ENCODE data around the gene CUX1. TPM values are rescaled to one million over a fixed set of nuclear protein-coding genes. Genes with fewer than 3 reads are reported as not detected.
"Not testable (repeated sequence)": the region's sequence is repeated elsewhere in the genome, so short reads cannot be mapped to it uniquely, and the experiment has no call there.

The CUX1 gene
- total RNA-seq, 2 donors from 2014 or later: 8.6 to 23.3 TPM

DNA sequence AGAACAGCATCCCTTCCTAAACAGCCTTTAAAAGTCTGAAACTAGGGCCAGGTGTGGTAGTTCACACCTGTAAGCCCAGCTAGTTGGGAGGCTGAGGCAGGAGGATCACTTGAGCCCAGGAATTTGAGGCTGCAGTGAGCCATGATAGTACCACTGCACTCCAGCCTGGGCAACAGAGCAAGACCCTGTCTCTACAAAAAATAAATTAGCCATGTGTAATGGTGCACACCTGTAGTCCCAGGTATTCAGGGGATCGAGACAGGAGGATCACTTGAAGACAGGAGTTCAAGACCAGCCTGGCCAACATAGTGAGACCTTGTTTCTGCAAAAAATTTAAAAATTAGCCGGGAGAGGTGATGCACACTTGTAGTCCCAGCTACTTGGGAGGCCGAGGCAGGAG, 325.0 kb downstream of the CUX1 start:
- not testable (repeated sequence) for ATAC-seq; H3K27ac Mint-ChIP-seq; H3K36me3 Mint-ChIP-seq; H3K9me3 Mint-ChIP-seq; DNase-seq (ENCODE audit: low spot score in 2 of 2)

DNA sequence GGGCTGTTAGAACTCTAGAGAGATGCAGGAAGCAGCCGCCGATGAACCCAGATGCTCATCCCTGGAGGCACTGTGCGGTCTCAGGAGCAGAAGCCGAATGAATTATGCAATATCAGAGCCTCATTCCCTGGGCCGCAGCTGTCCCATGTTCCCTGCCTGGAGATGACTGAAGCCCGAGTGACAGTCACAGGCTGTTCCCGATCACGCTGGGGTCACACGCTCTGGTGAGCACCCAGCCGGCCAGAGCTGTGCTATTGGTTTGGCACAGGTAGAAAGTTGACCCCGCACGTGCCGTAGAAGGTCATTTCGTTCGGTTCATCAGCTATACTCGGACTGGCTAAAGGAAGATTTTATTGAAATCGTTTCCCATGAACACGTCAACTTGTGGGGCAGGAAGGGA, 328.7 kb downstream of the CUX1 start:
- no peaks in the 10 kb centered on the region for H3K36me3 Mint-ChIP-seq
- H3K27ac Mint-ChIP-seq: no peak overlapping the region
- no peaks in the 10 kb centered on the region for H3K9me3 Mint-ChIP-seq
- DNase-seq (ENCODE audit: low spot score in 2 of 2) (no peak), ATAC-seq (no peak)

DNA sequence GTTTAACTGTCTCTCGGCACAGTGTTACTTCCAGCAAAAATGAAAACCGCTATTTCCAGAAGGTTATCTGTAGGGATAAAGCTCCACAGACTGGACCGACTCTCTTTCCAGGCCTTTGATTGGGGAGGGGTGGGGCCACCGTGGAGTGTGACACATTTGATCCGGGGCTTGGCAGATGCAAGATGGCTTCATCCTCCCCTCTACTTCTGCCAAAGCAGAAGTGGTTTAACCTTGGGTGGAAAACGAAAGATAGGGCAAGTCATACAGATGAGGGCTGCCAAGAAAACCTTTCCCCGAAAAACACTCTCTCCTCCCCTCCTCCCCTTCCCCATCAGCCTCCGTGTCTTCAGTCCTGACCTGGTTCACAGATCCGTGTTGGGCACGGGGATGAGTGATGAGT, 329.6 kb downstream of the CUX1 start:
- Mint-ChIP-seq H3K27ac (no peak overlapping the region), H3K9me3 (no peaks in the 10 kb centered on the region), H3K36me3 (no peaks in the 10 kb centered on the region)
- ATAC-seq (no peak), DNase-seq (ENCODE audit: low spot score in 2 of 2) (no peak)

DNA sequence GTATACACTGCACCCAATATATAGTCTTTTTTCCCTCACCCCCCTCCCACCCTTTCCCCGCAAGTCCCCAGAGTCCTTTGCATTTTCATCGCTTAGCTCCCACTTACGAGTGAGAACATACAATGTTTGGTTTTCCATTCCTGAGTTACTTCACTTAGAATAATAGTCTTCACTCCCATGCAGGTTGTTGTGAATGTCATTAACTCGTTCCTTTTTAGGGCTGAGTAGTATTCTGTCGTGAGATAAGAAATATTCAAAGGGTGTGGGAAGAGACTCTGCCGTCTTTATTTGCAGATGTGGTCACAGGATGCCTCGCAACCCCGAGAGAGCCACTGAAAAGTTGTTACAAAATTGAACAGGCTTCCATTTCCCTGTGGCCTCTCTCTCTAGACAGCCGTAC, 331.4 kb downstream of the CUX1 start:
- H3K9me3 Mint-ChIP-seq: no peaks in the 10 kb centered on the region
- no peaks in the 10 kb centered on the region for H3K36me3 Mint-ChIP-seq
- DNase-seq (ENCODE audit: low spot score in 2 of 2) (no peak), ATAC-seq (no peak)
- H3K27ac Mint-ChIP-seq: no peak overlapping the region

DNA sequence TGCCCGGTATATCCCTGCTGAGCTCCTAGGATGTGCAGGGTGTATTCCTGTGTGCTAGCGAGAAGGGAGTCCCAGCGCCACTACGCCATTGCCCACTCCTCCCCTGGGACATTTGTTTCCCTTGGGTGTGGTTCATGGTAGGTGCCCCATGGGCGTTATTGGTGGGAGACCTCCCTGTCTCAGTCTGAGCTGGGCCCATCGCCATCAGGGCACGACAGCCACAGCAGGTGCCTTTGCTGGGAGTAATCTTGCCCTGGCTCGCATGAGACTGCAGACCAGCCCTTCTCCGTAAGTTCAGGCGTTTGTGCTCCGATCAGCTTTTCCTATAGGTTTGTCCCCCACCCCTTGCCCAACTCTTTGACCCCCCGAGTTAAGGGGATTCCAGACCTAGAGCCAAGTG, 332.0 kb downstream of the CUX1 start:
- no peak for DNase-seq (ENCODE audit: low spot score in 2 of 2)
- Mint-ChIP-seq H3K36me3 (no peaks in the 10 kb centered on the region), H3K9me3 (no peaks in the 10 kb centered on the region), H3K27ac (no peak overlapping the region)
- ATAC-seq: no peak

DNA sequence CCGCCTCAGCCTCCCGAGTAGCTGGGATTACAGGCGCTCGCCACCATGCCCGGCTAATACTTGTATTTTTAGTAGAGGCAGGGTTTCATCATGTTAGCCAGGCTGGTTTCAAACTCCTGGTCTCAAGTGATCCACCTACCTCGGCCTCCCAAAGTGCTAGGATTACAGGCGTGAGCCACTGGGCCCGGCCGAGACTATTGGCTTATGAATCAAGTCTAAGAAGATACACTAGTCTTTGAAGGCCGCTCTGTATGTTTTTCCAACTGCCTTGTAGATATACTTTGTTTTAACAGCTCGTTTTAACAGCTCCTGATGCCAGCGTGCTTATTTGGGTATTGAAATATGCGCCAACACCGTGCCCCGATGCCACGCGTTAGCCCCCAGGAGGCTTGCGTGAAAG, 332.8 kb downstream of the CUX1 start:
- DNase-seq (ENCODE audit: low spot score in 2 of 2): no peak
- ATAC-seq: no peak
- Mint-ChIP-seq H3K9me3 (no peaks in the 10 kb centered on the region), H3K36me3 (no peaks in the 10 kb centered on the region), H3K27ac (no peak overlapping the region)

DNA sequence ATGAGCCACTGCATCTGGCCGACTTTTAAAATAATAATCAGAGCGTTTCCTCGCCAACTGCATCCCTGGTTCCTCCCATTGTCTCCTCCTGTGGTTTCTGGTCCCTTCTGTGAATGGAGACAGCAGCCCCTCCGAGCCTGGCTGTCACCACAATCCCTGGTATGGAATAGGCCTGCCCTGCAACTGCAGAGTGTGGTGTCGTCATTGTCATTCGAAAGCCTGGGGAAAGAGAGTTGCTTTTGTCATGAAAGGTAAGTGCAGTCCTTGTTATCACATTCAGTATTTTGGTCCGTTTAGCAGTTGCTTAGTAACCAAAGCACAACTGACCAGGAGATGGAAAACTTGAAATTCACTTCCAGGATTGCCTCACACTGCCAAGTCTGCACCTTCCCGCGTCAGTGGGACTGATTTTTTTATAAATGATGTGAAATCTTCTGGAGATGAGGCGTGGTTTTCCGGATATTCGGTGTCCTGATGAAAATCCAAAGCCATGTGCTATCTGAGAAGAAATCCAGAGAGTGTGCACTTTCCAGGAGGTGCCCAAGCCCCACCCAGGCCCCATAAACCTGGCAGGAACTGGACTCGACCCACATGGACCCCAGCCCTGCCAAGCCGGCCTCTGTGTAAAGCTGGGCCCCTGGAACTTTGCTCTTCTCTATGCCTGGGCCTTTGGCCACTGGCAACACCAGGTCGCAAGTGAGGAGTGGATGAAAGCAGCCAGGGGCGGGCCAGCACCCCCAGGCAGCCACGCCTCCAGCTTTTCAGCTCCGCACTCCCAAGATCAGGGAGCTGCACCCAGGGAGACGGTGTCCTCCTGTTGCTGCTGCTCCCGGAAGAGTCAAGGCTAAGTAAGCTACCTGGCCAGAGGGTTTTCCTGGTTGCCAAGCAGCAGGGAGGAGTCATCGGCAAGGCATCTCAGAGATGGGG, 335.5 kb downstream of the CUX1 start:
- DNase-seq (ENCODE audit: low spot score in 2 of 2): no peak
- ATAC-seq: no peak
- Mint-ChIP-seq H3K27ac (no peak overlapping the region), H3K9me3 (no peaks in the 10 kb centered on the region), H3K36me3 (peaks cover 0 to 1% of the 10 kb centered on the region in 2 donors)

DNA sequence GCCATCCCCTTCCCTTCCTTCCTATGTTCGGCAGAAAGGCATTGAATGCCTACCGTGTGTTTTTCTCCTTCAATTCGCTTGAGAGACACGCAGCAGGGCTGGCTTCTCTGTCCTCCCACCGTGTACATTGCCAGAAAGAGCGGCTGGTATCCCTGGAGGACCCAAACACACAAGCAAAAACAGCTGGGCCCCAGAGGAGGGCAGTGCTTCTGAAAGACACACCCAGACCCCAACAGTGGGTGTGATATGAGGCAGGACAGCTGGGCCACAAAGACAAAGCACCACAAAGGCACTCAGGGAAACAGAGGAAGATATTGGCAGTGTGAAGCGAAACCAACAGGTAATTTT, 336.1 kb downstream of the CUX1 start:
- no peaks in the 10 kb centered on the region for H3K9me3 Mint-ChIP-seq
- H3K36me3 Mint-ChIP-seq: peaks cover 0 to 7% of the 10 kb centered on the region in 2 donors
- H3K27ac Mint-ChIP-seq: no peak overlapping the region
- no peak for ATAC-seq
- no peak for DNase-seq (ENCODE audit: low spot score in 2 of 2)

DNA sequence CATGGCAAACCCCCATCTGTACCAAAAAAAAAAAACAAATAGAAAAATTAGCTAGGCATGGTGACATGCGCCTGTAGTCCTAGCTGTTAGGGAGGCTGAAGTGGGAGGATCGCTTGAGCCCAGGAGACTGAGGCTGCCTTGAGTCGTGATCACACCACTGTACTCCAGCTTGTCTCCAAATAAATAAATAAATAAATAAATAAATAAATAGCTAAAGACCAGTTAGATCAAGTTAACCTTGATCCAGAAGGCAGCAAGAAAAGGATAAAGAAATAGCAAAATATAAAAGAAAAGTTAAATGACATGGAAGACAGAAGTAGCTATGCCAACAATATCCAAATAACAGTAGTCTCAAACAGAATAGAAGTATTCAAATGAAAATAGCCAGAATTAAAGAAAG, 337.0 kb downstream of the CUX1 start:
- DNase-seq (ENCODE audit: low spot score in 2 of 2) (no peak), ATAC-seq (no peak)
- Mint-ChIP-seq H3K9me3 (no peaks in the 10 kb centered on the region), H3K27ac (no peak overlapping the region), H3K36me3 (peaks cover 0 to 7% of the 10 kb centered on the region in 2 donors)

DNA sequence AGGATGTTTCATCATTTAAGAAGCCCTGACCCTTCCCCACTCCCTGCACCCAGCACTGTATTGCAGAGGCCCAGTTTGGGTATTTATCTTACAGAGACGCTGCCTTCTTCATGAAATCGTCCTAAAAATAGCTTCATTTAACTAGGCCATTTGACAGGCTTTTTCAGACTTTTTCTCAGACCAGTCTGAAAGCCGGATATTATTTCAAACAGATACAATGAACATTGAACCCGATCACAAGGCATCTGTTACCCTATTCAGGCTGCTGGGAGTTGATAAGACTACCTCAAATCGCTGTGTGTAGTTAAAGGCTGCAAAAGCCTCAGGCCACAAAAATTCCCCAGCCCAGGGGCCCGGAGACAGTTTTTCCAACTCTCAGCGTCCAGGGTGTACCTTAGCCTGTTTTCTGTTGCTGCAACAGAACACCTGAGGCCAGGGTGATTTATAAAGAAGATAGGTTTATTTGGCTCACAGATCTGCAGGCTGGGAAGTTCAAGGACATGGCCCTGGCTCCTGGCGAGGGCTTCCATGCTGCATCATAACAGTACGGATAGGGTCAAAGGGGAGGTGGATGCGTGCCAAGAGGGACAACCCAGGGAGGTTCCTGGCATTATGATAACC, 338.5 kb downstream of the CUX1 start:
- Mint-ChIP-seq H3K27ac (peak overlapping the region in 1 of 2 donors; percentile 84), H3K36me3 (peaks cover 0 to 7% of the 10 kb centered on the region in 2 donors), H3K9me3 (no peaks in the 10 kb centered on the region)
- DNase-seq (ENCODE audit: low spot score in 2 of 2) (no peak), ATAC-seq (no peak)

DNA sequence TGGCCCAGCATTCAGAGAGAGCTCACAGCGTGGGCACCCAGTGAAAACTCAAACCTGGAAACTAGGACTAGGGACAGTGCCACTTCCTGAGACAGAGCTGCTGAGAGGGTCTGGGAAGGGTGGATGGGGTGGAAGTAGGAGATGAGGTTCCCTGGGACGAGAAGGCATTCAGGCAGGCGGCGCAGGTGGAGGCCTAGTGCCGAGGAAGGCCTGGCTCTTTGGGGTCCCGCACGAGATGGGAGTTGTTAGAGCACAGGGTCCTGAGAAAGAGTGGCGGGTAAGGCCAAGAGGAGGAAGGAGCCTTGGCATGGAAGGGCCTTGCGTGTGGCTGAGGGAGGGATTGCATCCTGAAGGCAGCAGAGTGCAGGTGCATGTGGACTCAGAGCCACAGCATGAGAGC, 339.4 kb downstream of the CUX1 start:
- DNase-seq (ENCODE audit: low spot score in 2 of 2) (no peak), ATAC-seq (no peak)
- Mint-ChIP-seq H3K36me3 (peaks cover 0 to 7% of the 10 kb centered on the region in 2 donors), H3K9me3 (no peaks in the 10 kb centered on the region), H3K27ac (peak overlapping the region in 1 of 2 donors; percentile 72)

DNA sequence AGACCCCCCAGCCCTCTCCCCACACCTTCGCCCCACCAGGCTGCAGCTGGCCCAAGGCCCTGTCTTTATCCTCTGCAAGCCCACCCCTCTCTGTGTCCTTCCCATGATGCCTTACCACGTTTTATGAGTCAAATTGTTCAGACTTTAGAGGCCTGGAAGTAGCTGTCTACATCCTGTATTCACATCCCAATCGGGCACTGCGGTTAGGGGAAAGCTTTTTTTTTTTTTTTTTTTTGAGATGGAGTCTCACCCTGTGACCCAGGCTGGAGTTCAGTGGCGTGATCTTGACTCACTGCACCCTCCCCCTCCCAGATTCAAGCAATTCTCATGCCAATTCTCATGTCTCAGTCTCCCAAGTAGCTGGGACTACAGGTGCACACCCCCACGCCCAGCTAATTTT, 347.7 kb downstream of the CUX1 start:
- no peak for ATAC-seq
- no peak overlapping the region for H3K27ac Mint-ChIP-seq
- H3K9me3 Mint-ChIP-seq: no peaks in the 10 kb centered on the region
- no peak for DNase-seq (ENCODE audit: low spot score in 2 of 2)
- H3K36me3 Mint-ChIP-seq: no peaks in the 10 kb centered on the region

DNA sequence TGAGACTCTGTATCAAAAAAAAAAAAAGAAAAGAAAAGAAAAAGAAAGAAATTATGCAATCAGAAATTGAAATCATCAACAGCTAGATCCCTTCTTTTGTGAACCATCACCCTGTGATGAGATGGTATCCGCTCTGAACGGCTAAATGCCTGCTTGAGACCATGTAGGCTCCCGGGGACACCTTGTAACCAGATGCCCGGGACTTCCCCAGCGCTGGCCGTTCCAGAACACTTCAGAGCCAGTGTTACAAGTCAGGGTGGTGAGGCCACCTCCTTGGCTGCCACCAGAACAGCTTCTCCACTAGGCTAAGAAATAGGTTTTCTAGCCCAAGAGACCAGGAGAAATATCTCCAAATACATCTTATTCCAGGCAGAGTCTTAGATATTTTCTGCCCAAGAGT, 349.8 kb downstream of the CUX1 start:
- H3K9me3 Mint-ChIP-seq: no peaks in the 10 kb centered on the region
- peak overlapping the region in 1 of 2 donors; percentile 30 for H3K27ac Mint-ChIP-seq
- DNase-seq (ENCODE audit: low spot score in 2 of 2) (no peak), ATAC-seq (no peak)
- H3K36me3 Mint-ChIP-seq: no peaks in the 10 kb centered on the region

DNA sequence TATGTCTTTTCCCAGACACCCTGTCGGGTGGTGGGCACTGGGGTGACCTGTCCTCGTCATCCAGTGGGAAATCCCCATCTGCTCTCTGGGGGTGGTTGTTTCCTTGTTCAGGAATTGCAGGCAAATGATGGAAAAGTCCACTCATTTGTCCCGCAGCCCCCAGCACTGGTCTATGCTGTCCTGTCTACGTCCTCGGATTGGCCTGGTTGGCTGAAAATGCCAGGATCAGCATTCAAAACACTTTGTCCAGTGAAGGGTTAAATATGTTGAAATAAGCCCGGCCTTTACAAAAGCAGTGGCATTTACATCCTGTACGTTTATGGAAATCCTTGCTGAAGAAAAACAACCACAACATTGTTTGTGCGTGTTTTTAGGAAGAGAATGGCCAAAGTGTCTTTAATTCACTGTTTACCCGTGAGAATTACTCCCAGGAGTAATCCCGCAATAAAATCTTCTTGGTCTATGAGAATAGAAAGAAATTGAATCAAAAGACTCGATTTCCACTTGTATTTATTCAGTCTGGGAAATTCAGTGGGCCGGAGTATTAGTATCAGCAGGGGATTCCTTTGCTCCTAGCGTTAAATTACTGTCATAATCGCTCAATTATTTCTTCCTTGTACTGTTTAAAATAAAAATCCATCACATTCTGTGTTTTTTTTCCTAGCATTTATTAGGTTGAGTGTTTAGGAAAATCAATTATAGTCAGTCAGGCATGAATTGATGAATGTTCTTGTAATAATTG, 352.4 kb downstream of the CUX1 start:
- no peaks in the 10 kb centered on the region for H3K36me3 Mint-ChIP-seq
- ATAC-seq: no peak
- no peak overlapping the region for H3K27ac Mint-ChIP-seq
- DNase-seq (ENCODE audit: low spot score in 2 of 2): no peak
- H3K9me3 Mint-ChIP-seq: no peaks in the 10 kb centered on the region

DNA sequence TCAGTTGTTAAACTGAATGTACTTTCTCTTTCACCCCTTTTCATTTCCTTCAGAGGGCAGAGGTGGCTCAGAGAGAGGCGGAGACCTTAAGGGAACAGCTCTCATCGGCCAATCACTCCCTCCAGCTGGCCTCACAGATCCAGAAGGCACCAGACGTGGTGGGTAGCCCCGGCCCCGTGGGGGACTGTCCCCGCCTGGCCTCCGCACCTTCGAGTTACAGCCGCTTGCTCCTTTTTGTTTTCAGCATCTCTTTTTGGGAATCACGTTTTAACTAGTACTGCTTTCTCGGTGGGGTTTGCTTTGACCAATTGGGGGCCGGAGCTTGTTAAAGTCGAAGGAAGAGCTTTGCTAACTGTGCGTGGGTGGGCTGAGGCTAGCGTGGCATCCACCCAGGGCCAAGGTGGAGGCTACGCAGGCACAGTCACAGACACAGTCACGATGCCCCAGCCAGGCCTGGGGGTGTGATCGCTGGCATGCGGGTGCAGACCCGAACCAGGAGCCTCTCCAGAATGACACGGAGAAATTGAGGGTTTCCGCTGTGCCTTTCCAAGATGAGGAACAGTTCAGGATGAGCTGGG, 353.1 kb downstream of the CUX1 start:
- DNase-seq (ENCODE audit: low spot score in 2 of 2) (no peak), ATAC-seq (no peak)
- no peaks in the 10 kb centered on the region for H3K9me3 Mint-ChIP-seq
- no peaks in the 10 kb centered on the region for H3K36me3 Mint-ChIP-seq
- H3K27ac Mint-ChIP-seq: no peak overlapping the region

DNA sequence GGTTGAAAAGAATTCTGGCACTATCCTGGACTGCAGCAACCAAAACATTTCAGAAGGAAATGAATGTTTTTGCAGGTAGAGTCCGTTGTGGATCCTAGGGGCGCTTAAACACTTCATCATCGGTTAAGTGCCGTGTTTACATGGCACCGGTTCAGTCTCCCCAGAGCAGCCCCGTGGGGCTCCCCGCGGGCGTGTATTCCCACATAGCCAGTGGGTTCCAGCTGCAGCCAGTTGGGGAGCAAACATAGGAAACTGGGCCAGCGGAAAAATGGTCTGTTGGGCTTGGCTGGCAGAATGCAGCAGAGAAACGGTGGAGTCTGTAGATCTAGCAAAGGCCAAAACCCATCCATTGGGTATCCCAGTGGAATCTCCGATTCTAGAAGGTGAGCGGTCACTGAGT, 356.2 kb downstream of the CUX1 start:
- ATAC-seq (no peak), DNase-seq (ENCODE audit: low spot score in 2 of 2) (no peak)
- Mint-ChIP-seq H3K27ac (no peak overlapping the region), H3K36me3 (no peaks in the 10 kb centered on the region), H3K9me3 (no peaks in the 10 kb centered on the region)

All from activated naive CD4-positive, alpha-beta T cell treated with anti-CD3 and anti-CD28 coated beads, Interleukin-2, amount 50 U/mL, for 72 hours (primary cell).